Measurements from ENCODE around the gene TRAPPC2L.

DNA sequence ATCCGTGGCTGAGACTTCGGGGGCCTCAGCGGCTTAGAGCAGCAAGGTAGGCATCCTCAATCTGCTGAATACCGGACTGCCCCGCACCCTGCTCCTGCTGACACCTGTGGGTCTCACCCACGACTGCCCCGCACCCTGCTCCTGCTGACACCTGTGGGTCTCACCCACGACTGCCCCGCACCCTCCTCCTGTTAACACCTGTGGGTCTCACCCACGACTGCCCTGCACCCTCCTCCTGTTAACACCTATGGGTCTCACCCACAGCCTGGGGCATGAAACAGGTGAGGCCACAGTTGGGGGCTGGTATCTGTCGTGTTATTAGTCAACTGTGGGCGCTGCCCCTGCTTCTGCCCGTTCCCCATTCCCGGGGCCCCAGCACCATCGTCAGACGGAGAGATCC is 45.8 kb downstream of the TRAPPC2L start:
- TF ChIP-seq JUN (CRISPR knock-in tag; IDR thresholded peaks at IDR 0.05), result no peak
- TF ChIP-seq CREM (CRISPR knock-in tag; IDR thresholded peaks at IDR 0.05), result no peak
- TF ChIP-seq ZNF396 (CRISPR knock-in tag; IDR thresholded peaks at IDR 0.05; ENCODE audit: borderline replicate concordance), result no peak
- TF ChIP-seq FOXJ3 (CRISPR knock-in tag; IDR thresholded peaks at IDR 0.05; ENCODE audit: borderline replicate concordance), result no peak
- TF ChIP-seq CTCF (IDR thresholded peaks at IDR 0.05), result no peak
- TF ChIP-seq, protein P1, sequence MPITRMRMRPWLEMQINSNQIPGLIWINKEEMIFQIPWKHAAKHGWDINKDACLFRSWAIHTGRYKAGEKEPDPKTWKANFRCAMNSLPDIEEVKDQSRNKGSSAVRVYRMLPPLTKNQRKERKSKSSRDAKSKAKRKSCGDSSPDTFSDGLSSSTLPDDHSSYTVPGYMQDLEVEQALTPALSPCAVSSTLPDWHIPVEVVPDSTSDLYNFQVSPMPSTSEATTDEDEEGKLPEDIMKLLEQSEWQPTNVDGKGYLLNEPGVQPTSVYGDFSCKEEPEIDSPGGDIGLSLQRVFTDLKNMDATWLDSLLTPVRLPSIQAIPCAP (CRISPR knock-in tag; IDR thresholded peaks at IDR 0.05), result no peak
- TF ChIP-seq SMAD3 (CRISPR knock-in tag; IDR thresholded peaks at IDR 0.05; ENCODE audit: borderline replicate concordance), result no peak
- no peak for TF ChIP-seq E2F1 (CRISPR knock-in tag; IDR thresholded peaks at IDR 0.05)
- TF ChIP-seq NR1H2 (CRISPR knock-in tag; IDR thresholded peaks at IDR 0.05), result no peak
- TF ChIP-seq, protein P2, sequence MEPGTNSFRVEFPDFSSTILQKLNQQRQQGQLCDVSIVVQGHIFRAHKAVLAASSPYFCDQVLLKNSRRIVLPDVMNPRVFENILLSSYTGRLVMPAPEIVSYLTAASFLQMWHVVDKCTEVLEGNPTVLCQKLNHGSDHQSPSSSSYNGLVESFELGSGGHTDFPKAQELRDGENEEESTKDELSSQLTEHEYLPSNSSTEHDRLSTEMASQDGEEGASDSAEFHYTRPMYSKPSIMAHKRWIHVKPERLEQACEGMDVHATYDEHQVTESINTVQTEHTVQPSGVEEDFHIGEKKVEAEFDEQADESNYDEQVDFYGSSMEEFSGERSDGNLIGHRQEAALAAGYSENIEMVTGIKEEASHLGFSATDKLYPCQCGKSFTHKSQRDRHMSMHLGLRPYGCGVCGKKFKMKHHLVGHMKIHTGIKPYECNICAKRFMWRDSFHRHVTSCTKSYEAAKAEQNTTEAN (CRISPR knock-in tag; IDR thresholded peaks at IDR 0.05), result no peak

Data from WTC11 (cell line).